GM21367 (cell line): Measurements from ENCODE around the gene LAMB3.

Experiments
- ATAC-seq: cut with Tn5 transposase; IDR thresholded peaks from one replicate; pipeline ENCODE4 v1.9.1; 2021; ENCODE audit not compliant: unreplicated experiment

The LAMB3 gene

GRCh38 chr1:209618756-209619420, 33.3 kb downstream of the LAMB3 start:
- no peak for ATAC-seq

GRCh38 chr1:209618291-209618690, 33.9 kb downstream of the LAMB3 start:
- no peak for ATAC-seq

DNA sequence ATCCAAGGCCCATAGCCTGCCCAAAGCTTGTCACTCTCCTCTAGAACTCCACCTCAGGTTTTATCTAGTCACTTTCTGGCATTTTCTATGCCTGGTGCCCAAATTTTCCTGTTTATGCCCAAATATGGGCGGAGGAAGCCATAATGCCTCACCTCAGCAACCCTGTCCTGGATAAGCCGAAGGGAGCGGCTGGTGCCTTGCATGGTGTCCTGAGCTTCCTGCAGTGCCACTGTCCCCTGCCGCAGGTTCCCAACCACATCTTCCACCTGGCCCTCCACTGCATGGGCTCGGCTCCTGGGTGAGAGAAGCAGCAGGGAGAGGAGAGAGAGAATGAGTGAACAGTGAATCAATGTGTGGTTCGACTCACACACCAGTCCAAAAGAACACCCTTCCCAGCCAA, 34.5 kb downstream of the LAMB3 start:
- no peak for ATAC-seq

- ATAC-seq: no peak
These were observed 35.1 kb downstream of the LAMB3 start for GRCh38 chr1:209617047-209617673.

GRCh38 chr1:209616366-209617046, 35.7 kb downstream of the LAMB3 start:
- no peak for ATAC-seq

DNA sequence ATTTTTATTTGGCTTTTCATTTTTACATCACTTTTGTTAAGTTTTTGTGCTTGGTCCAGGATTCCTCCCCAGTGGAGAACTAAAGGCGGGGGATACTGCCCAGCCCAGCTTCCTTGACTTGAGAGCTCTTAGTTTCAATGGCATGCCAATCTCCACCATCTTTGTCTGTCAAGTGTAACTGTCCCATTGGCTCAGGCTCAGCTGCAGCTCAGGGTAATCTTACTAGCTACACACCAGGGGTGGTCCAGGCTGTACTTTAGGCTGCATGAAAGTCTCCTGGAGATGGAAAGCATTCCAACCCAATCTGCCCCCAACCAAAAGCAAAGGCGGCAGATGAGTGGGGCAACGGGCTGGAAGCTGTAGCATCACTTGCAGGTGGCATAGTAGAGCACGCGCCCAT, 37.3 kb downstream of the LAMB3 start:
- no peak for ATAC-seq

GRCh38 chr1:209614151-209614420, 38.1 kb downstream of the LAMB3 start:
- no peak for ATAC-seq

- no peak for ATAC-seq
These were observed 38.6 kb downstream of the LAMB3 start for GRCh38 chr1:209613400-209614150.

- no peak for ATAC-seq
These were observed 39.4 kb downstream of the LAMB3 start for GRCh38 chr1:209612646-209613399.

DNA sequence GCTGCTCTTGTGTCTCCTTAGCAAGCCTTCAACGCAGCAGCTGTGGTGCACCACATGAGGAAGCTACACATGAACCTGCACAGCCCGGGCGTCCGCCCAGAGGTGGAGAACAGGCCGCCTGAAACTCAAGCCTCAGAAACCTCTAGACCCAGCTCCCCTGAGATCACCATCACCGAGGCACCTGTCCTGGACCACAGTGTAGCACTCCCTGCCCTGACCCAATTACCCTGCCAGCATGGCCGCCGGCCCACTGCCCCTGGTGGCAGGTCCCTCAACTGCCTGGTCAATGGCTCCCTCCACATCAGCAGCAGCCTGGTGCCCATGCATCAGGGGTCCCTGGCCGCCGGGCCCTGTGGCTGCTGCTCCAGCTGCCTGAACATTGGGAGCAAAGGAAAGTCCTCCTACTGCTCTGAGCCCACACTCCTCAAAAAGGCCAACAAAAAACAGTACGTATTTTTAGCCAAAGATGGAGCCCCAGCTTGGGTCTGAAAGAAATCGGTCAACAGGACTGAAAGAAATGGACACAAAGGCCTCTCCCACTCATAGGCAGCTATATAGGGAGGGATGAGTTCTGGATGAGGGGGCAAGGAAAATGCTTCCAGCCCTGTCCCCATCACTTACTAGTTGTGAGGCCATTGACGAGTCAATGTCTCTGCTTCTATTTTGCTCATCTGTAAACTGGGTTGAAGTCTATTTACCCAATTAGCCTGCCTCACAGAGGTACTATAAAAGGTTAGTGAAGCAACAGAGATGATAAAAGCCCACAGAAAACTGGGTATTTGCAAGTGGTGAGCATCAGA, 40.3 kb downstream of the LAMB3 start:
- ATAC-seq: no peak

GRCh38 chr1:209610631-209610905, 41.7 kb downstream of the LAMB3 start:
- no peak for ATAC-seq

- no peak for ATAC-seq
These were observed 42.2 kb downstream of the LAMB3 start for GRCh38 chr1:209609791-209610630.

GRCh38 chr1:209609041-209609790, 43.0 kb downstream of the LAMB3 start:
- ATAC-seq: no peak

- no peak for ATAC-seq
These were observed 44.4 kb downstream of the LAMB3 start for GRCh38 chr1:209607795-209608178.

DNA sequence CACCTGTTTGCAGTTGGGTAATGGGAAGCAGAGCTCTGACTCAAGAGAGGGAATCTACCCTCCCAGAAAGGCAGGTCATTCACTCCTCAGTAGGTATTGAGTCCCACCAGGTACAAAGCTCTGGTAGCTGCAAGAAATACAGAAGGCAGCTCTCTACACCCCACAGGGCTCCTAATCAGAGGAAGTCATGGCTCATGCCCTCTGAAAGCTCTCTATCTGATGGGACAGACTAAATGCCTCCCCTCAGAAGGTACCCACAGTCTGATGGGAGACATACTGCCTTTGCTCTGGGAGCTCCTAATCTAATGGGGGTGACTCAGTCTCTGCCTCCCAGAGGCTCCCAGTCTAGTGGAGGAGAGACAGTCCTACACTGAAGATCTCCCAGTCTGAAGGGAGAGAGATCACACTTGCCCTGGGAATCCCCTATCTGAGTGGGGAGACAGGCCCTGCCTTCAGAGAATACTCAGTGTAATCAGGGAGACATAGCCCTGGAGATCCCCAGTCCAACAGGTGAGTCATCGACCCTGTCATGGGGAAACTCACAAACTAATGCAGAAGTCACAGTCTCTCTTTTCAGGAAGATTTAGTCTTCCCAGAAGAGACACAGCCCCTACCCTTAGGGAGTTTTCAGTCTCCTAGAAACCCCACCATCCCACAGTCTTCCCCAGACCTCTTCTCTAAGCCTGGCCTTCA, 45.0 kb downstream of the LAMB3 start:
- peak; percentile 73 for ATAC-seq

- ATAC-seq: no peak
These were observed 48.3 kb downstream of the LAMB3 start for GRCh38 chr1:209603877-209604276.

- ATAC-seq: no peak
These were observed 50.2 kb downstream of the LAMB3 start for GRCh38 chr1:209601809-209602657.

- ATAC-seq: no peak
These were observed 51.7 kb downstream of the LAMB3 start for GRCh38 chr1:209600541-209600940.
